ENCODE data around the gene ZNF497. TPM values are rescaled to one million over a fixed set of nuclear protein-coding genes. Genes with fewer than 3 reads are reported as not detected.

ZNF497 gene
- total and polyA plus RNA-seq, 9 of the 15 experiments (the other 6 are each of a cell fraction or from before 2014, with no cell fraction given), result 0.06 to 0.98 (median 0.44) TPM; not detected in 1

- TF ChIP-seq, protein P1, sequence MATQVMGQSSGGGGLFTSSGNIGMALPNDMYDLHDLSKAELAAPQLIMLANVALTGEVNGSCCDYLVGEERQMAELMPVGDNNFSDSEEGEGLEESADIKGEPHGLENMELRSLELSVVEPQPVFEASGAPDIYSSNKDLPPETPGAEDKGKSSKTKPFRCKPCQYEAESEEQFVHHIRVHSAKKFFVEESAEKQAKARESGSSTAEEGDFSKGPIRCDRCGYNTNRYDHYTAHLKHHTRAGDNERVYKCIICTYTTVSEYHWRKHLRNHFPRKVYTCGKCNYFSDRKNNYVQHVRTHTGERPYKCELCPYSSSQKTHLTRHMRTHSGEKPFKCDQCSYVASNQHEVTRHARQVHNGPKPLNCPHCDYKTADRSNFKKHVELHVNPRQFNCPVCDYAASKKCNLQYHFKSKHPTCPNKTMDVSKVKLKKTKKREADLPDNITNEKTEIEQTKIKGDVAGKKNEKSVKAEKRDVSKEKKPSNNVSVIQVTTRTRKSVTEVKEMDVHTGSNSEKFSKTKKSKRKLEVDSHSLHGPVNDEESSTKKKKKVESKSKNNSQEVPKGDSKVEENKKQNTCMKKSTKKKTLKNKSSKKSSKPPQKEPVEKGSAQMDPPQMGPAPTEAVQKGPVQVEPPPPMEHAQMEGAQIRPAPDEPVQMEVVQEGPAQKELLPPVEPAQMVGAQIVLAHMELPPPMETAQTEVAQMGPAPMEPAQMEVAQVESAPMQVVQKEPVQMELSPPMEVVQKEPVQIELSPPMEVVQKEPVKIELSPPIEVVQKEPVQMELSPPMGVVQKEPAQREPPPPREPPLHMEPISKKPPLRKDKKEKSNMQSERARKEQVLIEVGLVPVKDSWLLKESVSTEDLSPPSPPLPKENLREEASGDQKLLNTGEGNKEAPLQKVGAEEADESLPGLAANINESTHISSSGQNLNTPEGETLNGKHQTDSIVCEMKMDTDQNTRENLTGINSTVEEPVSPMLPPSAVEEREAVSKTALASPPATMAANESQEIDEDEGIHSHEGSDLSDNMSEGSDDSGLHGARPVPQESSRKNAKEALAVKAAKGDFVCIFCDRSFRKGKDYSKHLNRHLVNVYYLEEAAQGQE (IDR thresholded peaks at IDR 0.05; ENCODE audit: borderline replicate concordance), result peak; percentile 60
- TF ChIP-seq, protein P1 (CRISPR knock-in tag; IDR thresholded peaks at IDR 0.05; ENCODE audit: low read depth), result no peak
- TF ChIP-seq ZNF146 (CRISPR knock-in tag; IDR thresholded peaks at IDR 0.05; ENCODE audit: unreplicated experiment) (no peak), ZBTB7A (IDR thresholded peaks at IDR 0.05; ENCODE audit: borderline replicate concordance, control insufficient read depth, low read depth, low read length) (0 out of 2 replicates have a peak, but pooled peaks have one; percentile 37), SRSF9 (IDR thresholded peaks at IDR 0.05; ENCODE audit: borderline replicate concordance, low read depth, low read length) (no peak), KDM4B (IDR thresholded peaks at IDR 0.05; ENCODE audit: borderline replicate concordance in 2 of 2, low read depth in 1 of 2) (no peak)
- TF ChIP-seq, protein P2, sequence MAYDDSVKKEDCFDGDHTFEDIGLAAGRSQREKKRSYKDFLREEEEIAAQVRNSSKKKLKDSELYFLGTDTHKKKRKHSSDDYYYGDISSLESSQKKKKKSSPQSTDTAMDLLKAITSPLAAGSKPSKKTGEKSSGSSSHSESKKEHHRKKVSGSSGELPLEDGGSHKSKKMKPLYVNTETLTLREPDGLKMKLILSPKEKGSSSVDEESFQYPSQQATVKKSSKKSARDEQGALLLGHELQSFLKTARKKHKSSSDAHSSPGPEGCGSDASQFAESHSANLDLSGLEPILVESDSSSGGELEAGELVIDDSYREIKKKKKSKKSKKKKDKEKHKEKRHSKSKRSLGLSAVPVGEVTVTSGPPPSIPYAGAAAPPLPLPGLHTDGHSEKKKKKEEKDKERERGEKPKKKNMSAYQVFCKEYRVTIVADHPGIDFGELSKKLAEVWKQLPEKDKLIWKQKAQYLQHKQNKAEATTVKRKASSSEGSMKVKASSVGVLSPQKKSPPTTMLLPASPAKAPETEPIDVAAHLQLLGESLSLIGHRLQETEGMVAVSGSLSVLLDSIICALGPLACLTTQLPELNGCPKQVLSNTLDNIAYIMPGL (CRISPR knock-in tag; IDR thresholded peaks at IDR 0.05), result no peak
Measured at GRCh38 chr19:58328999-58329398, 33.6 kb downstream of the ZNF497 start (continued).

Data from K562 (cell line).